ENCODE results near the gene YEATS2. TPM values are rescaled to one million over a fixed set of nuclear protein-coding genes. Genes with fewer than 3 reads are reported as not detected.

The YEATS2 gene
- total RNA-seq, 4 donors from 2014 or later: 5.7 to 10.8 (median 9.3) TPM

GRCh38 chr3:183690402-183690995 lies 7.1 kb upstream of the YEATS2 start:
- DNase-seq (no peak), ATAC-seq (no peak)
- Histone ChIP-seq H3K4me1 (no peaks in the 10 kb centered on the region), H3K36me3 (no peaks in the 10 kb centered on the region), H3K27me3 (no peaks in the 10 kb centered on the region), H3K9me3 (no peaks in the 10 kb centered on the region), H3K4me3 (no peak overlapping the region), H3K27ac (no peak overlapping the region)
- in situ Hi-C loops (cut with MboI; ENCODE audit: low sequenced_read_pairs in 4 of 4): no loop called here
- TF ChIP-seq POLR2A (IDR thresholded peaks at IDR 0.05): no peak
- TF ChIP-seq CTCF (IDR thresholded peaks at IDR 0.05 in 4 of 5, conservative IDR thresholded peaks at IDR 0.05 in 1 of 5): no peak
- intact Hi-C loops (cut with DNase I; ENCODE audit: low total_unique reads): no loop called here

GRCh38 chr3:183692436-183692835 lies 5.2 kb upstream of the YEATS2 start:
- in situ Hi-C loops (cut with MboI; ENCODE audit: low sequenced_read_pairs in 4 of 4): no loop called here
- H3K9me3 ChIP-seq: no peaks in the 10 kb centered on the region
- peaks cover 0 to 4% of the 10 kb centered on the region in 2 donors for H3K4me1 ChIP-seq
- DNase-seq (no peak), ATAC-seq (no peak)
- intact Hi-C loops (cut with DNase I; ENCODE audit: low total_unique reads): no loop called here
- H3K4me3 ChIP-seq: no peak overlapping the region
- H3K36me3 ChIP-seq: no peaks in the 10 kb centered on the region
- H3K27ac ChIP-seq: no peak overlapping the region
- TF ChIP-seq POLR2A (IDR thresholded peaks at IDR 0.05): no peak
- TF ChIP-seq CTCF (IDR thresholded peaks at IDR 0.05 in 4 of 5, conservative IDR thresholded peaks at IDR 0.05 in 1 of 5): no peak
- no peaks in the 10 kb centered on the region for H3K27me3 ChIP-seq

- Histone ChIP-seq H3K27ac (no peak overlapping the region), H3K4me1 (peaks cover 14 to 19% of the 10 kb centered on the region in 2 donors), H3K27me3 (no peaks in the 10 kb centered on the region), H3K4me3 (no peak overlapping the region), H3K9me3 (no peaks in the 10 kb centered on the region), H3K36me3 (no peaks in the 10 kb centered on the region)
- in situ Hi-C loops (cut with MboI; ENCODE audit: low sequenced_read_pairs in 4 of 4) (no loop called here), intact Hi-C loops (cut with DNase I; ENCODE audit: low total_unique reads) (no loop called here)
- no peak for DNase-seq
- ATAC-seq: no peak
- TF ChIP-seq POLR2A (IDR thresholded peaks at IDR 0.05): no peak
Measured at GRCh38 chr3:183695569-183696364, 1.8 kb upstream of the YEATS2 start.

- peak overlapping the region; percentile 63 to 98 (median 80) for H3K4me3 ChIP-seq
- no peaks in the 10 kb centered on the region for H3K27me3 ChIP-seq
- TF ChIP-seq POLR2A (IDR thresholded peaks at IDR 0.05) (no peak), CTCF (IDR thresholded peaks at IDR 0.05 in 4 of 5, conservative IDR thresholded peaks at IDR 0.05 in 1 of 5) (no peak)
- H3K9me3 ChIP-seq: no peaks in the 10 kb centered on the region
- H3K36me3 ChIP-seq: no peaks in the 10 kb centered on the region
- H3K4me1 ChIP-seq: peaks cover 14 to 22% of the 10 kb centered on the region in 2 donors
- ATAC-seq: peak; percentile 20 to 43
- in situ Hi-C loops (cut with MboI; ENCODE audit: low sequenced_read_pairs in 4 of 4): no loop called here
- intact Hi-C loops (cut with DNase I; ENCODE audit: low total_unique reads): no loop called here
- DNase-seq: no peak
- peak overlapping the region; percentile 77 to 89 (median 88) for H3K27ac ChIP-seq
Measured at GRCh38 chr3:183697123-183697609, 431 bp upstream of the YEATS2 start.

- no peak for TF ChIP-seq CTCF (IDR thresholded peaks at IDR 0.05 in 4 of 5, conservative IDR thresholded peaks at IDR 0.05 in 1 of 5)
- no peak for TF ChIP-seq POLR2A (IDR thresholded peaks at IDR 0.05)
- DNase-seq (no peak), ATAC-seq (peak; percentile 33 to 34)
- intact Hi-C loops (cut with DNase I; ENCODE audit: low total_unique reads): loop anchor here (2.0 kb wide), 1 partner anchor 62 kb away; no protein-coding TSS in a partner anchor
- in situ Hi-C loops (cut with MboI; ENCODE audit: low sequenced_read_pairs in 4 of 4): no loop called here
- Histone ChIP-seq H3K4me3 (peak overlapping the region; percentile 63 to 98 (median 80)), H3K27me3 (no peaks in the 10 kb centered on the region), H3K36me3 (no peaks in the 10 kb centered on the region), H3K4me1 (peaks cover 14 to 22% of the 10 kb centered on the region in 2 donors), H3K27ac (peak overlapping the region; percentile 77 to 89 (median 88)), H3K9me3 (no peaks in the 10 kb centered on the region)
Measured at GRCh38 chr3:183698318-183698751, 738 bp downstream of the YEATS2 start.
